Neuronal stem cell (in vitro differentiated cells): ENCODE measurements around the gene CDH24.

Source experiments
- DNase-seq: peaks from one replicate; pipeline ENCODE4 v3.0.0-alpha.2; 2013; ENCODE audit warnings: low spot score
- H2AFZ ChIP-seq: one replicate; pipeline ENCODE4 v1.6.1; 2013; ENCODE audit warnings: mild to moderate bottlenecking, low read length, inconsistent platforms
- H2AK5ac ChIP-seq: 2 replicates; pipeline ENCODE4 v1.6.1; 2013; ENCODE audit warnings: low read depth, mild to moderate bottlenecking, inconsistent platforms, low read length, moderate library complexity, mixed read lengths
- H2BK120ac ChIP-seq: 2 replicates; pipeline ENCODE4 v1.6.1; 2013; ENCODE audit warnings: low read depth, mild to moderate bottlenecking, inconsistent platforms, low read length, moderate library complexity, mixed read lengths
- H2BK12ac ChIP-seq: one replicate; pipeline ENCODE4 v1.6.1; 2013; ENCODE audit warnings: low read length, inconsistent platforms
- H2BK15ac ChIP-seq: 2 replicates; pipeline ENCODE4 v1.6.1; 2013; ENCODE audit warnings: mild to moderate bottlenecking, low read length, inconsistent platforms, mixed read lengths
- H2BK5ac ChIP-seq: one replicate; pipeline ENCODE4 v1.6.1; 2013; ENCODE audit warnings: inconsistent platforms, mild to moderate bottlenecking, low read length, moderate library complexity
- H3K14ac ChIP-seq: one replicate; pipeline ENCODE4 v1.6.1; 2013; ENCODE audit warnings: low read length, inconsistent platforms
- H3K18ac ChIP-seq: 2 replicates; pipeline ENCODE4 v1.6.1; 2013; ENCODE audit warnings: low read length, inconsistent platforms
- H3K23ac ChIP-seq: 2 replicates; pipeline ENCODE4 v1.6.1; 2013; ENCODE audit warnings: low read depth, mild to moderate bottlenecking, mixed read lengths, low read length, inconsistent platforms; ENCODE audit not compliant: poor library complexity
- H3K27ac ChIP-seq: replicated peaks from 3 replicates; pipeline ENCODE4 v1.5.1; 2013; ENCODE audit warnings: low read length, inconsistent platforms
- H3K27me3 ChIP-seq, 3 experiments: 2 replicates each; pipeline ENCODE4 v1.6.1; 2013; ENCODE audit warnings: low read length in 3 of 3, mild to moderate bottlenecking in 2 of 3, inconsistent platforms in 1 of 3, low read depth in 1 of 3, mixed read lengths in 1 of 3, moderate library complexity in 1 of 3; ENCODE audit not compliant: control insufficient read depth in 3 of 3, insufficient read depth in 3 of 3
- H3K36me3 ChIP-seq, 2 donors: replicated peaks in 1 of 2; 2 replicates each; pipeline ENCODE4 v1.6.1; 2013; ENCODE audit warnings: low read length in 2 of 2; ENCODE audit not compliant: control insufficient read depth in 2 of 2, insufficient read depth in 2 of 2
- H3K4ac ChIP-seq: 2 replicates; pipeline ENCODE4 v1.6.1; 2013; ENCODE audit warnings: inconsistent platforms, mild to moderate bottlenecking, low read length, moderate library complexity
- H3K4me1 ChIP-seq, 2 donors: 1 replicate in 1 of 2; 2 replicates in 1 of 2; pipeline ENCODE4 v1.6.1; 2013; ENCODE audit warnings: low read length in 2 of 2, low read depth in 1 of 2; ENCODE audit not compliant: control insufficient read depth in 2 of 2, insufficient read depth in 1 of 2
- H3K4me2 ChIP-seq: one replicate; pipeline ENCODE4 v1.6.1; 2013; ENCODE audit warnings: mild to moderate bottlenecking, low read length, inconsistent platforms; ENCODE audit not compliant: insufficient read depth, poor library complexity, severe bottlenecking
- H3K4me3 ChIP-seq, 2 donors: 2 replicates each; pipeline ENCODE4 v1.5.1; 2013; ENCODE audit warnings: low read length in 2 of 2, mild to moderate bottlenecking in 2 of 2, inconsistent platforms in 1 of 2, moderate library complexity in 1 of 2
- H3K79me1 ChIP-seq: one replicate; pipeline ENCODE4 v1.6.1; 2013; ENCODE audit warnings: low read depth, mild to moderate bottlenecking, inconsistent platforms, low read length, moderate library complexity
- H3K9ac ChIP-seq: one replicate; pipeline ENCODE4 v1.6.1; 2013; ENCODE audit warnings: mild to moderate bottlenecking, low read depth, low read length, inconsistent platforms; ENCODE audit not compliant: poor library complexity
- H3K9me3 ChIP-seq, 2 donors: replicated peaks in 1 of 2; 2 replicates each; pipeline versions ENCODE3 to v1.6.1; 2013; ENCODE audit warnings: low read length in 2 of 2, mild to moderate bottlenecking in 2 of 2, inconsistent platforms in 1 of 2, low read depth in 1 of 2, mixed read lengths in 1 of 2, moderate library complexity in 1 of 2; ENCODE audit not compliant: control insufficient read depth in 2 of 2, insufficient read depth in 1 of 2
- H4K8ac ChIP-seq: one replicate; pipeline ENCODE4 v1.6.1; 2013; ENCODE audit warnings: low read depth, mild to moderate bottlenecking, inconsistent platforms, low read length, moderate library complexity
- H4K91ac ChIP-seq: one replicate; pipeline ENCODE4 v1.6.1; 2013; ENCODE audit warnings: low read length, low read depth, mild to moderate bottlenecking, inconsistent platforms; ENCODE audit not compliant: poor library complexity
- WGBS, 2 donors: extraction: QIAGEN DNeasy Blood & Tissue Kit; methylation state at CpG; one replicate each; pipeline ENCODE4 v1.1.7; 2013; ENCODE audit warnings: missing lambda C conversion rate in 2 of 2, mixed read lengths in 1 of 2; ENCODE audit not compliant: insufficient read length in 2 of 2, insufficient replicate concordance in 1 of 2; ENCODE audit errors: extremely low coverage in 2 of 2; 5-methylcytosine and 5-hydroxymethylcytosine counted together

The CDH24 gene

DNA sequence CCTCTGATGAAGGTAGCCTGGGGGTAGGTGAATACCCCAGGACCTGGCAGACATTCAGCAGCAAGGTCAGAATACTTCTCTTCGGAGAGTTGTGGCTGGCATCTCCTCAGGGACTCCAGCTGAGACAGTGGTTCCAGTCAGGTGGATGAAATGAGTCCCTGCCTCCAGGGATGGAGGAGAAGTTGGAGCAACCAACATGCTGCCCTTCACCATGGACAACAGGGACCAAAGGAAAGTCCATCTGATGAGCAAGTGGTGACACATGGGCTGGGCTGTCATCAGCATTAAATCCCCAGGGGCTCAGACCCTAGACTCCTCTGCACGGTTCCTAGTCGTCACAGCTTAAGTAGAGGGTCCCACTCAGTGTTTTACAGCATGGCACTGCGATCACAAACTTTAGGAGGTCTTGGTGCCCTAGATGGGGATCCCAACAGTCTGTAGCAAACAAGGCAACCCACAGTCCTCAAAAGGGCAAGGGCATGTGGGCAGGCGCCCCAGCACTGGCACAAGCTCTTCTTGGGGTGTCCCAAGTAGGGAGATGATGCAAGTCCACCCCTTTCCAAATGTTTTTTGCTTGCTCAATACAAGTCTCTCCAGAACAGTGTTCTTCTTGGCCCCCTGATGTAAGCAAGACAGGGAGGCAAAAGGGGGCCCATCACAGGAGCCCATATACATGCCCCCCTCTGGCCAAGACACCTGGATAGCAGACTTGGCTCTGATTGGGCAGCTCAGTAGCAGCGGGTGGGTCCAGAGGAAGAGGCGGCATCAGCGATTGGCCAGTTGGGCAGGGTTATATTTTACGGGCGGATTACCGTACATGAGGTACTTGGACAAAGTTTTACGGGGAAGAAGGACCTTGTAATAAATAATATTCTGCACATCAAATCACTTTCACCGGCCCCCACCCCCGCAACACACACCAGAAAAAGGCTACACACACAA, 10.8 kb upstream of the CDH24 start:
- Histone ChIP-seq H3K9ac (no peak overlapping the region), H2BK15ac (no peak overlapping the region), H2BK12ac (no peak overlapping the region), H3K79me1 (peaks cover 8% of the 10 kb centered on the region), H2BK5ac (no peak overlapping the region), H3K18ac (no peak overlapping the region), H3K27ac (no peak overlapping the region), H3K36me3 (peaks cover 56 to 77% of the 10 kb centered on the region in 2 donors), H3K14ac (no peak overlapping the region), H3K4ac (no peak overlapping the region), H3K23ac (no peak overlapping the region), H3K4me3 (no peak overlapping the region), H2AFZ (no peak overlapping the region), H3K27me3 (no peaks in the 10 kb centered on the region), H3K4me2 (peak overlapping the region; percentile 12), H4K91ac (no peak overlapping the region), H3K4me1 (peaks cover 23 to 25% of the 10 kb centered on the region in 2 donors), H2BK120ac (no peak overlapping the region), H2AK5ac (no peak overlapping the region), H4K8ac (no peak overlapping the region), H3K9me3 (no peaks in the 10 kb centered on the region)
- no peak for DNase-seq
- no CpG with 5 or more reads among the region's 14 CpGs for WGBS, 2 donors

DNA sequence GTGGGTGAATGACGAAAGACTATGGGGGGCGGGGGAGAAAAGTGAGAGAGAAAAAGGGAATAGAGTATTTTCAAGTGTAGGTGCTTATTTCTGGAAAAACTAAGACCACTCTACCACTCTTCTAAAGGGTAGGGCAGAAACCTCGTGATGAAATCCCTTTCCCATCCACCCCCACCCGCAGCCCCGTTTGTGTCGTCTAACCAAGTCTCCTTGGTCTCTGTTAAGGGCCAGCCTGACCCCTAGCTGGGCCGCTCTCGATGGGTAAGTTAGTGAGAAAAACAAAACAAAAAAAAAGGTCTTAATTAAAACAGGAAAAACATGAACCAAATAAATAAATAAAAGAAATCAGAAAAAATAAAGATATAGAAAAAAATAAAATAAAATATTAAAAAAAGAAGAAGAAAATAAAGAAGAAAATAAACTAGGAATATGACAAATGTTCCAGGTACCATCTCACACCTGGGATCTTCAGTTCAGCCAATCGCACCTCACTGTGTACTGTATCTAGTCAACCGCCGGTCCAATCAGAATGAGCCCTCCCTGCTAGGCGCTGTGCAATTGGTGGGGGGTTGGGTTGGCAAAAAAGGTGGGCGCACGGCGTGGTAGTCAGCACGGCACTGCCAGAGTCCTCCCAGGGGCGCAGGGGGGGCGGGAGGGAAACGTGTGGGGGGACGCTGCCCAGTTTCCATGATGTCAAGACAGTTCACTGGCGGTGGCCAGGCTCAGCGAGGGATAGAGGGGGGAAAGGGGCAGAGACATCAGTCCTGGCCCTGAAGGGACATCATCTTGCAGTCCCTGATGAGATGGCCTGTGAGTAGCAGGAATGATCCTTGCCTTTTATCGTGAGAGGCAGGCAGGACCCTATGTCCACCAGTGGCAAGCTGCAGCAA, 9.8 kb upstream of the CDH24 start:
- H3K36me3 ChIP-seq: peaks cover 61 to 77% of the 10 kb centered on the region in 2 donors

DNA sequence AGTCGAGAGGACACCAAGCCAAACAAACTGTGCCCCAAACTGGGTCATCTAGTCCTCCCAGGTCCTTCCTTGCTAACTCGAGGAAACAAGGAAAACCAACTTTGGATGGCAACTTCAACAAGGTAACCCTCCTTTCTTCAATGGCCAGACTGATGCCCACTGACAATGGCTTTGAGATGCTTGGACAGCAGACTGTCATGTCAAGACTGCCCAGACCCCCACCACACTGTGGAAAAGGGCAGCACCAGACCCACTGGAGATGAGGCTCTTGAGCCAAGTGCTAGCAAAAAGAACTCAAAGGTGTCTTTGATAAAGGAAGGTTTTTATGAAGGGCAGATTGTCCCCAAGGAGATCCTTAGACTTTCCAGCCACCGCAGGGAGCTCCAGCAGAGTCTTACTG, 9.0 kb upstream of the CDH24 start:
- H3K23ac ChIP-seq: peak overlapping the region; percentile 14
- no peak overlapping the region for H3K9ac ChIP-seq
- no CpG with 5 or more reads among the region's 3 CpGs for WGBS, 2 donors
- H3K18ac ChIP-seq: no peak overlapping the region
- peaks cover 18% of the 10 kb centered on the region in 2 donors for H3K4me1 ChIP-seq
- H3K4ac ChIP-seq: no peak overlapping the region
- no peak overlapping the region for H4K8ac ChIP-seq
- H3K36me3 ChIP-seq: peaks cover 63 to 82% of the 10 kb centered on the region in 2 donors
- peaks cover 8% of the 10 kb centered on the region for H3K79me1 ChIP-seq
- no peak overlapping the region for H2BK5ac ChIP-seq
- H3K9me3 ChIP-seq: no peaks in the 10 kb centered on the region
- no peak for DNase-seq
- H2AFZ ChIP-seq: no peak overlapping the region
- no peak overlapping the region for H2BK12ac ChIP-seq
- H3K4me3 ChIP-seq: no peak overlapping the region
- no peaks in the 10 kb centered on the region for H3K27me3 ChIP-seq
- H2AK5ac ChIP-seq: no peak overlapping the region
- H4K91ac ChIP-seq: no peak overlapping the region
- no peak overlapping the region for H2BK120ac ChIP-seq
- no peak overlapping the region for H3K14ac ChIP-seq
- H2BK15ac ChIP-seq: no peak overlapping the region
- H3K27ac ChIP-seq: no peak overlapping the region
- no peak overlapping the region for H3K4me2 ChIP-seq

More for the DNA sequence above, 9.8 kb upstream of the CDH24 start:
- no peak overlapping the region for H2BK5ac ChIP-seq
- no peak overlapping the region for H3K27ac ChIP-seq
- DNase-seq: no peak
- no peaks in the 10 kb centered on the region for H3K27me3 ChIP-seq
- no peak overlapping the region for H2AFZ ChIP-seq
- peaks cover 8% of the 10 kb centered on the region for H3K79me1 ChIP-seq
- H3K4ac ChIP-seq: no peak overlapping the region
- H3K14ac ChIP-seq: no peak overlapping the region
- no peaks in the 10 kb centered on the region for H3K9me3 ChIP-seq
- H2BK15ac ChIP-seq: no peak overlapping the region
- no peak overlapping the region for H3K23ac ChIP-seq
- no peak overlapping the region for H2BK120ac ChIP-seq
- no peak overlapping the region for H3K18ac ChIP-seq
- no CpG with 5 or more reads among the region's 23 CpGs for WGBS, 2 donors
- no peak overlapping the region for H4K91ac ChIP-seq
- no peak overlapping the region for H2AK5ac ChIP-seq
- H3K9ac ChIP-seq: no peak overlapping the region
- no peak overlapping the region for H3K4me3 ChIP-seq
- peaks cover 21 to 23% of the 10 kb centered on the region in 2 donors for H3K4me1 ChIP-seq
- H3K4me2 ChIP-seq: no peak overlapping the region
- H4K8ac ChIP-seq: no peak overlapping the region
- H2BK12ac ChIP-seq: no peak overlapping the region

DNA sequence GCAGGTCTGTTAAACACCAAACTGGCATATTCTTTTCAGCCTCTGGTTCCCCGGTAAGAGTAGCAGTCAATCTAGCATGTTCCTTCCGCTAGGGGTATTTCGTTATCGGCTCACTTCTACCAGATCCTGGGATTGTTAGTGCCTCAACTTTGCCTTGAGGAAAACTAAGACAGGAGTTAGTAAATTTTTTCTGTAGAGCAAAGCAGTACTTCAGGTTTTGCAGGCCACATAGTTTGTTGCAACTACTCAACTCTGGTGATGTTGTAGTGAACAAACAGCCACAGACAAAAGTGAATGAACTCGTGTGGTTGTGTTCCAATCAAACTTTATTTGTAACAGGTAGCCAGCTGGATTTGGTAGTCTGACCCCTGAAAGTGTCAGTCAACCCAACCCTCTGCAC, 6.3 kb upstream of the CDH24 start:
- H3K27me3 ChIP-seq: no peaks in the 10 kb centered on the region
- no peak overlapping the region for H4K91ac ChIP-seq
- H2BK12ac ChIP-seq: no peak overlapping the region
- H2AFZ ChIP-seq: no peak overlapping the region
- peaks cover 8% of the 10 kb centered on the region for H3K79me1 ChIP-seq
- H2BK120ac ChIP-seq: no peak overlapping the region
- no peaks in the 10 kb centered on the region for H3K9me3 ChIP-seq
- no peak overlapping the region for H3K4me3 ChIP-seq
- peaks cover 71 to 97% of the 10 kb centered on the region in 2 donors for H3K36me3 ChIP-seq
- no peak overlapping the region for H2BK5ac ChIP-seq
- no peak overlapping the region for H3K23ac ChIP-seq
- H2AK5ac ChIP-seq: no peak overlapping the region
- H3K4me2 ChIP-seq: no peak overlapping the region
- no peak overlapping the region for H3K27ac ChIP-seq
- H2BK15ac ChIP-seq: no peak overlapping the region
- H3K4ac ChIP-seq: no peak overlapping the region
- peaks cover under 1 to 9% of the 10 kb centered on the region in 2 donors for H3K4me1 ChIP-seq
- H4K8ac ChIP-seq: no peak overlapping the region
- no peak for DNase-seq
- WGBS, 2 donors: no CpG with 5 or more reads among the region's 5 CpGs
- H3K9ac ChIP-seq: no peak overlapping the region
- H3K14ac ChIP-seq: no peak overlapping the region
- no peak overlapping the region for H3K18ac ChIP-seq
